Daoy (cell line): ENCODE measurements around the gene KLHL3. TPM values are rescaled to one million over a fixed set of nuclear protein-coding genes. Genes with fewer than 3 reads are reported as not detected.
"Not testable (repeated sequence)": the region's sequence is repeated elsewhere in the genome, so short reads cannot be mapped to it uniquely, and the experiment has no call there.

Experiments used
- DNase-seq: peaks from one replicate; pipeline ENCODE4 v3.0.0-alpha.2; 2015; ENCODE audit warnings: low read depth
- total RNA-seq: library from RNA; depleted of rRNA; stranded (reverse); fragments of >200 nt; shearing (Covaris generic); gene quantifications from 2 replicates; pipeline ENCODE4 v1.2.3, GENCODE V29; 2014; rRNA removed

KLHL3 gene
- 0.15 and 0.80 TPM in 2 replicates for total RNA-seq

- DNase-seq: peak; percentile 58
Observed at GRCh38 chr5:137735555-137736284, at the start of gene KLHL3. Gene KLHL3, minus strand, starts transcription at chr5:137736089. Its CDS starts 443 bp downstream, at chr5:137735646.

GRCh38 chr5:137782984-137783536, 47.2 kb upstream of the KLHL3 start:
- DNase-seq: no peak

- no peak for DNase-seq
Observed at GRCh38 chr5:137782055-137782454, 46.2 kb upstream of the KLHL3 start.

- DNase-seq: peak; percentile 39
Observed at GRCh38 chr5:137778772-137779564, 43.1 kb upstream of the KLHL3 start.

- DNase-seq: not testable (repeated sequence)
Observed at GRCh38 chr5:137767937-137768336, 32.0 kb upstream of the KLHL3 start.

GRCh38 chr5:137761566-137761965, 25.7 kb upstream of the KLHL3 start:
- DNase-seq: no peak

- no peak for DNase-seq
Observed at GRCh38 chr5:137760719-137761516, 25.0 kb upstream of the KLHL3 start.

- no peak for DNase-seq
Observed at GRCh38 chr5:137760294-137760693, 24.4 kb upstream of the KLHL3 start.

GRCh38 chr5:137758715-137759306, 22.9 kb upstream of the KLHL3 start:
- DNase-seq: no peak

GRCh38 chr5:137758121-137758520, 22.2 kb upstream of the KLHL3 start:
- no peak for DNase-seq

GRCh38 chr5:137757634-137758033, 21.7 kb upstream of the KLHL3 start:
- no peak for DNase-seq

- DNase-seq: no peak
Observed at GRCh38 chr5:137754961-137755762, 19.3 kb upstream of the KLHL3 start.

GRCh38 chr5:137754188-137754960, 18.5 kb upstream of the KLHL3 start, which contains the start of gene HNRNPA0:
Gene HNRNPA0, minus strand, starts transcription at chr5:137754363. Its CDS starts 297 bp downstream, at chr5:137754066.
- peak; percentile 99 for DNase-seq

GRCh38 chr5:137753691-137754187, 17.9 kb upstream of the KLHL3 start:
- DNase-seq: no peak

GRCh38 chr5:137752905-137753690, 17.2 kb upstream of the KLHL3 start:
- DNase-seq: peak; percentile 41

GRCh38 chr5:137751869-137752491, 16.1 kb upstream of the KLHL3 start:
- DNase-seq: peak; percentile 57

- no peak for DNase-seq
Observed at GRCh38 chr5:137750436-137750835, 14.5 kb upstream of the KLHL3 start.

GRCh38 chr5:137747848-137748247, 12.0 kb upstream of the KLHL3 start:
- no peak for DNase-seq
